ENCODE measurements around the gene BCCIP. TPM values are rescaled to one million over a fixed set of nuclear protein-coding genes. Genes with fewer than 3 reads are reported as not detected.

Gene BCCIP
- total and polyA plus RNA-seq, 12 donors, result 20.5 to 103 (median 38.8) TPM

DNA sequence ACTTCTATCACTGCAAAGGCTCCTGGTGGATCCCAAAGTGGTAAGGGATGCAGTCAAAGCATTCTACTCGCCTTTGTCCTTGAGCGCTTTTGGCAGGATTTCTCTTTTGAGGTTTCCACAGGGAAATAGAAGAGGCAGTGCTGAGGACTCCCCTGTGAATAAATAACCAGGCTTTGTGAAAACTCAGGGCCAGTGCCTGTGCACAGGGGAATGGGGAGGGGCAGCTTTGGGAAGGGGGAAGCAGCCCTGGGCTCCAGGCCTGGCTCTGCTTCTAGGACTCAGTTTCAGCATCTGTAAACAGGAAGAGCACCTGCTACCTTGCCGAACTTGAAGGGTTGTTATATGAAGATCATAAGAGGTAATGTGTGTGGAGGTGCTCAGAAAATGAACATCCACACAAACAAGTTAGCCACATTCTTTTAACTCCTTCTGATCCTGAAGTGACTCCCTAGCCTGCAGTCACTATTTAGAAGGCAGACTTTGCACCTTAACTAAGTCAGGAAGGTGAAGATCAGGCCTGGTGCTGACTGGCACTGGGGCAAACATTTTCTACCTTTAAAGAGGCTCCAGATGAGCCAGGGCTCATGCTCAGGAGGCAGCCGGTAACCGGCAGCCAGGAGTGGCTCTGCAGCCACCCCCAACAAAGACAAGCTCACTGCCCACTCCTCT lies 25.2 kb upstream of the BCCIP start:
- no peak for DNase-seq
- Histone ChIP-seq H3K27ac (no peak overlapping the region), H3K4me3 (no peak overlapping the region), H3K36me3 (replicated peaks in 1 of 2) (peaks cover 0 to 29% of the 10 kb centered on the region in 2 donors), H3K27me3 (no peaks in the 10 kb centered on the region), H3K4me1 (replicated peaks in 1 of 2) (no peaks in the 10 kb centered on the region), H3K9me3 (replicated peaks in 1 of 3) (no peaks in the 10 kb centered on the region)
- TF ChIP-seq, protein P1, sequence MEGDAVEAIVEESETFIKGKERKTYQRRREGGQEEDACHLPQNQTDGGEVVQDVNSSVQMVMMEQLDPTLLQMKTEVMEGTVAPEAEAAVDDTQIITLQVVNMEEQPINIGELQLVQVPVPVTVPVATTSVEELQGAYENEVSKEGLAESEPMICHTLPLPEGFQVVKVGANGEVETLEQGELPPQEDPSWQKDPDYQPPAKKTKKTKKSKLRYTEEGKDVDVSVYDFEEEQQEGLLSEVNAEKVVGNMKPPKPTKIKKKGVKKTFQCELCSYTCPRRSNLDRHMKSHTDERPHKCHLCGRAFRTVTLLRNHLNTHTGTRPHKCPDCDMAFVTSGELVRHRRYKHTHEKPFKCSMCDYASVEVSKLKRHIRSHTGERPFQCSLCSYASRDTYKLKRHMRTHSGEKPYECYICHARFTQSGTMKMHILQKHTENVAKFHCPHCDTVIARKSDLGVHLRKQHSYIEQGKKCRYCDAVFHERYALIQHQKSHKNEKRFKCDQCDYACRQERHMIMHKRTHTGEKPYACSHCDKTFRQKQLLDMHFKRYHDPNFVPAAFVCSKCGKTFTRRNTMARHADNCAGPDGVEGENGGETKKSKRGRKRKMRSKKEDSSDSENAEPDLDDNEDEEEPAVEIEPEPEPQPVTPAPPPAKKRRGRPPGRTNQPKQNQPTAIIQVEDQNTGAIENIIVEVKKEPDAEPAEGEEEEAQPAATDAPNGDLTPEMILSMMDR (IDR thresholded peaks at IDR 0.05), result no peak
- no peak for TF ChIP-seq POLR2A (IDR thresholded peaks at IDR 0.05)
- intact Hi-C loops (cut with DNase I), result no loop called here
- WGBS, 4 donors, result 54 to 86% (median 78%) methylated on average over 5 of the region's 5 CpGs

DNA sequence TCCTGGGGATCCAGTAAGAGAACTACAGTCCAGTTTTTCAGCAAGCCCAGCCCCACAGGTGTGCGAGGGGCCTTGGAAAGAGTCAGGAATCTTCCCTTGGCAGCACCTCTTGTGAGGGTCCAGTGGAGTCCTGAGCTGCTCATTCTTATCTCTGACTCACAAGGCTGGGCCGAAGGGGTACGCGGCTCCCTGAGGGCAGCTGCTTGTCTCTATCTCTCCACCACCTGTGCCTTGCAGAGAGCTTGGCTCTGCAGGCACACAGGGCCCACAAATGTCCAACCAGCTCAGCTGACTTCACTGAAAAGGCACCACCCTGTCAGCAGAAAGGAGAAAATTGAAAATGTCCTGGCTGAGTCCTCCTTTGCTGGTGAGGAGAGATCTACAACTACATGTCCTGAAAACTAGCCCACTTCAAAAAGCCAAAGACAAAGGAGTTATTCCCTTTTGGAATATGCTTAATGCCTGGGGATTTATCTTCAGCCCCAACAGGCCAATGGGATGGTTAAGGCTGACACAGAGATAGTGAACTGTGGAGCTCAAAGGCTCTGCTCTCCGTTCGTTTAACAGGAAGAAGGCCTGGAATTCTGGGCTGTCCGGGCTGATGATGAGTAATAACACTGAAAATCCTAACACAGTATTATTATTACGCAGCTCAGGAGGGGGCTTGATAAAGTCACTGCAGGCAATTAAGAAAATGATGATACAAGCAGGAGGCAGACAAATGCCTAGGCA lies 23.7 kb upstream of the BCCIP start:
- Histone ChIP-seq H3K4me1 (replicated peaks in 1 of 2) (no peaks in the 10 kb centered on the region), H3K9me3 (replicated peaks in 1 of 3) (no peaks in the 10 kb centered on the region), H3K27ac (no peak overlapping the region), H3K27me3 (no peaks in the 10 kb centered on the region), H3K4me3 (no peak overlapping the region), H3K36me3 (replicated peaks in 1 of 2) (peaks cover 0 to 19% of the 10 kb centered on the region in 2 donors)
- DNase-seq, result no peak
- intact Hi-C loops (cut with DNase I), result no loop called here
- WGBS, 4 donors, result 94 to 98% (median 95%) methylated on average over 7 to 8 of the region's 8 CpGs
- TF ChIP-seq, protein P1 (IDR thresholded peaks at IDR 0.05), result no peak
- TF ChIP-seq POLR2A (IDR thresholded peaks at IDR 0.05), result no peak

DNA sequence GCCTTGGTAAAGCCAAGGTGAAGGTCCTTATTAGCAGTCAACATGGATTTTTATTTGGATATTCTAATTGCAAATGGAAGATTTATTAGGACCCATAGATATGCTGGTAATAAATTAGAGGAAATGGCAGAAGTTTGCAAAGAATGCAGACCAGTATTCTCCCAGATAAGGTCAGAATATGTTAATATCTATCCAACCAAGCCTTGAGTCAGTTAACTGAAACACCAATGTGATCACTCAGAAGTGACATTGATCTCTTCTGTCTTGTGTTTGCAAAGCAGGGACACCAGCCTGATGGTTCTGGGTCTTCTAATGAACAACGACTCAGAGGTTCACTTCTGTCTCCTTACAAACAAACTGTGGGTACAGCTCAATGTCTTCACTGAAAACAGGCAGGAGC lies 21.8 kb upstream of the BCCIP start:
- DNase-seq, result no peak
- no peak overlapping the region for H3K27ac ChIP-seq
- peaks cover 0 to 28% of the 10 kb centered on the region in 2 donors for H3K36me3 ChIP-seq (replicated peaks in 1 of 2)
- H3K4me3 ChIP-seq, result no peak overlapping the region
- no peaks in the 10 kb centered on the region for H3K9me3 ChIP-seq (replicated peaks in 1 of 3)
- WGBS, 4 donors, result 88 to 100% (median 89%) methylated on average over 1 of the region's 1 CpG
- TF ChIP-seq POLR2A (IDR thresholded peaks at IDR 0.05), result no peak
- TF ChIP-seq, protein P1 (IDR thresholded peaks at IDR 0.05), result no peak
- intact Hi-C loops (cut with DNase I), result no loop called here
- H3K27me3 ChIP-seq, result no peaks in the 10 kb centered on the region
- no peaks in the 10 kb centered on the region for H3K4me1 ChIP-seq (replicated peaks in 1 of 2)

DNA sequence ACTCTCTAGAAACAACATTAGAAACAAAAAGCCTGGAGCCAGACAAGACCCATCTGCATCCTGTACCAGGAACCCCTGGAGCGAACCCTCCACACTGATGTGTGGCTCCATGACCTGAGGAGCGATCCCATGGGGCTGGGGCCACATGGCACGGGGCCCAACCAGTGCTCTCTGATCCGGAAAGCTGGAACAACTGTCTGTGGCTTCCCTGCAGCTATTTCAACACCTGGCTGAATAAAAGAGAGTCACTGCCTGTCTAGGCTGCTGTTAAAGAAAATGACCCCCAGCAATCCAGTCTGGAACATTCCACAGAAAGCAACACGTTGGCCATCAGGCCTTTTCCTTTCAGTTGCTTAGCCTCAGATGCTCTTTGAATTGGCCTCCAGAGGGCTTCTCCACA lies 21.2 kb upstream of the BCCIP start:
- H3K4me3 ChIP-seq, result no peak overlapping the region
- intact Hi-C loops (cut with DNase I), result no loop called here
- no peak for TF ChIP-seq POLR2A (IDR thresholded peaks at IDR 0.05)
- TF ChIP-seq, protein P1 (IDR thresholded peaks at IDR 0.05), result no peak
- no peak overlapping the region for H3K27ac ChIP-seq
- no peaks in the 10 kb centered on the region for H3K4me1 ChIP-seq (replicated peaks in 1 of 2)
- no peak for DNase-seq
- H3K9me3 ChIP-seq (replicated peaks in 1 of 3), result no peaks in the 10 kb centered on the region
- no peaks in the 10 kb centered on the region for H3K27me3 ChIP-seq
- 86 to 93% (median 91%) methylated on average over 5 of the region's 5 CpGs for WGBS, 4 donors
- H3K36me3 ChIP-seq (replicated peaks in 1 of 2), result peaks cover 0 to 33% of the 10 kb centered on the region in 2 donors
